ENCODE data around the gene RPRD1B.

DNA sequence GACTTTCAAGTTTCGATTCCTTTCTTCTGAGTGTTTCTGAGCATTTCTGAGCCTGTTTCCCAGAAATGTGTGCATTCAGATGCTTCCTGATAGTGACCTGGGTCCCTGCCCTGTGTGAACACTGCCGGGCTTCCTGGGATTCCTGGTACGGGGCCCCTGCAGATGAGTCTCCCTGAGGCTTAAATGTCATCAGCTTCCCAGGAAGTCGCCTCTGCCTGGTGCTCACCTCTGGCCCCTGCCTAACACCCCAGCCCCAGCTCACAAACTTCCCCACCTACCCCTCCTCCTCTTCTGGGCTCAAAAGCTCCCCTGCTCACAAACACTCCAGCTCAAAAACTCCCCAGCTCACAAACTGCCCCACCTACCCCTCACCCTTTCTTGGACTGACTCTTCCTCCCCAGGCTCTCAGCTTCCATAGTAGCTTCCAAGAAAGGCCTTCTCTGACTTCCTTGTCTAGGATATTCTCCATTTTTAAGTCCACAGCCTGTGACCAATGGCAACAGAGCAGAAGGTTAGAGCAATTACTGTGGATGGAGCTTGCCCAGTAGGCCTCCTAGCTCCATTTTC, 89.6 kb downstream of the RPRD1B start:
- TF ChIP-seq, protein P1, sequence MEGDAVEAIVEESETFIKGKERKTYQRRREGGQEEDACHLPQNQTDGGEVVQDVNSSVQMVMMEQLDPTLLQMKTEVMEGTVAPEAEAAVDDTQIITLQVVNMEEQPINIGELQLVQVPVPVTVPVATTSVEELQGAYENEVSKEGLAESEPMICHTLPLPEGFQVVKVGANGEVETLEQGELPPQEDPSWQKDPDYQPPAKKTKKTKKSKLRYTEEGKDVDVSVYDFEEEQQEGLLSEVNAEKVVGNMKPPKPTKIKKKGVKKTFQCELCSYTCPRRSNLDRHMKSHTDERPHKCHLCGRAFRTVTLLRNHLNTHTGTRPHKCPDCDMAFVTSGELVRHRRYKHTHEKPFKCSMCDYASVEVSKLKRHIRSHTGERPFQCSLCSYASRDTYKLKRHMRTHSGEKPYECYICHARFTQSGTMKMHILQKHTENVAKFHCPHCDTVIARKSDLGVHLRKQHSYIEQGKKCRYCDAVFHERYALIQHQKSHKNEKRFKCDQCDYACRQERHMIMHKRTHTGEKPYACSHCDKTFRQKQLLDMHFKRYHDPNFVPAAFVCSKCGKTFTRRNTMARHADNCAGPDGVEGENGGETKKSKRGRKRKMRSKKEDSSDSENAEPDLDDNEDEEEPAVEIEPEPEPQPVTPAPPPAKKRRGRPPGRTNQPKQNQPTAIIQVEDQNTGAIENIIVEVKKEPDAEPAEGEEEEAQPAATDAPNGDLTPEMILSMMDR (conservative IDR thresholded peaks at IDR 0.05; ENCODE audit: low read depth, low read length): no peak
- no peak for TF ChIP-seq RCOR1 (IDR thresholded peaks at IDR 0.05; ENCODE audit: insufficient replicate concordance, low read length)
- TF ChIP-seq POLR2A (IDR thresholded peaks at IDR 0.05; ENCODE audit: low read depth, low read length): no peak
- no peak for TF ChIP-seq CEBPB (IDR thresholded peaks at IDR 0.05; ENCODE audit: low read depth, low read length)
- no peak for TF ChIP-seq RAD21 (IDR thresholded peaks at IDR 0.05; ENCODE audit: low read length)
- TF ChIP-seq, protein P2, sequence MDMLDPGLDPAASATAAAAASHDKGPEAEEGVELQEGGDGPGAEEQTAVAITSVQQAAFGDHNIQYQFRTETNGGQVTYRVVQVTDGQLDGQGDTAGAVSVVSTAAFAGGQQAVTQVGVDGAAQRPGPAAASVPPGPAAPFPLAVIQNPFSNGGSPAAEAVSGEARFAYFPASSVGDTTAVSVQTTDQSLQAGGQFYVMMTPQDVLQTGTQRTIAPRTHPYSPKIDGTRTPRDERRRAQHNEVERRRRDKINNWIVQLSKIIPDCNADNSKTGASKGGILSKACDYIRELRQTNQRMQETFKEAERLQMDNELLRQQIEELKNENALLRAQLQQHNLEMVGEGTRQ (IDR thresholded peaks at IDR 0.05; ENCODE audit: low read depth, low read length): no peak
- no peak for TF ChIP-seq MAZ (IDR thresholded peaks at IDR 0.05; ENCODE audit: borderline replicate concordance, low read depth, low read length)
- TF ChIP-seq, protein P3, sequence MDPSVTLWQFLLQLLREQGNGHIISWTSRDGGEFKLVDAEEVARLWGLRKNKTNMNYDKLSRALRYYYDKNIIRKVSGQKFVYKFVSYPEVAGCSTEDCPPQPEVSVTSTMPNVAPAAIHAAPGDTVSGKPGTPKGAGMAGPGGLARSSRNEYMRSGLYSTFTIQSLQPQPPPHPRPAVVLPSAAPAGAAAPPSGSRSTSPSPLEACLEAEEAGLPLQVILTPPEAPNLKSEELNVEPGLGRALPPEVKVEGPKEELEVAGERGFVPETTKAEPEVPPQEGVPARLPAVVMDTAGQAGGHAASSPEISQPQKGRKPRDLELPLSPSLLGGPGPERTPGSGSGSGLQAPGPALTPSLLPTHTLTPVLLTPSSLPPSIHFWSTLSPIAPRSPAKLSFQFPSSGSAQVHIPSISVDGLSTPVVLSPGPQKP (IDR thresholded peaks at IDR 0.05; ENCODE audit: borderline replicate concordance, low read depth, low read length): no peak

Data from IMR-90 (cell line).